Muscle layer of duodenum (tissue), 2 donors: ENCODE results near the gene GABRG3.

Experiments used
- H3K27ac ChIP-seq: one replicate; pipeline ENCODE4 v1.7.0; 2013; ENCODE audit warnings: mild to moderate bottlenecking, low read length
- H3K27me3 ChIP-seq: one replicate; pipeline ENCODE4 v1.7.0; 2013; ENCODE audit warnings: low read depth, mild to moderate bottlenecking, control low read depth, low read length
- H3K36me3 ChIP-seq, 2 donors: one replicate each; pipeline ENCODE4 v1.7.0; 2013; ENCODE audit warnings: low read length in 2 of 2, control low read depth in 1 of 2, mild to moderate bottlenecking in 1 of 2; ENCODE audit not compliant: insufficient read depth in 2 of 2, control insufficient read depth in 1 of 2
- H3K4me1 ChIP-seq, 2 donors: one replicate each; pipeline ENCODE4 v1.7.0; 2013; ENCODE audit warnings: low read length in 2 of 2, mild to moderate bottlenecking in 2 of 2, control low read depth in 1 of 2, moderate library complexity in 1 of 2; ENCODE audit not compliant: insufficient read depth in 2 of 2, control insufficient read depth in 1 of 2
- H3K4me3 ChIP-seq, 2 donors: one replicate each; pipeline ENCODE4 v1.7.0; 2013; ENCODE audit warnings: low read length in 2 of 2, low read depth in 1 of 2, mild to moderate bottlenecking in 1 of 2
- H3K9me3 ChIP-seq, 2 donors: one replicate each; pipeline ENCODE4 v1.7.0; 2013; ENCODE audit warnings: low read length in 2 of 2, control low read depth in 1 of 2, mild to moderate bottlenecking in 1 of 2; ENCODE audit not compliant: control insufficient read depth in 1 of 2
- donor health status: healthy.

GABRG3 gene

DNA sequence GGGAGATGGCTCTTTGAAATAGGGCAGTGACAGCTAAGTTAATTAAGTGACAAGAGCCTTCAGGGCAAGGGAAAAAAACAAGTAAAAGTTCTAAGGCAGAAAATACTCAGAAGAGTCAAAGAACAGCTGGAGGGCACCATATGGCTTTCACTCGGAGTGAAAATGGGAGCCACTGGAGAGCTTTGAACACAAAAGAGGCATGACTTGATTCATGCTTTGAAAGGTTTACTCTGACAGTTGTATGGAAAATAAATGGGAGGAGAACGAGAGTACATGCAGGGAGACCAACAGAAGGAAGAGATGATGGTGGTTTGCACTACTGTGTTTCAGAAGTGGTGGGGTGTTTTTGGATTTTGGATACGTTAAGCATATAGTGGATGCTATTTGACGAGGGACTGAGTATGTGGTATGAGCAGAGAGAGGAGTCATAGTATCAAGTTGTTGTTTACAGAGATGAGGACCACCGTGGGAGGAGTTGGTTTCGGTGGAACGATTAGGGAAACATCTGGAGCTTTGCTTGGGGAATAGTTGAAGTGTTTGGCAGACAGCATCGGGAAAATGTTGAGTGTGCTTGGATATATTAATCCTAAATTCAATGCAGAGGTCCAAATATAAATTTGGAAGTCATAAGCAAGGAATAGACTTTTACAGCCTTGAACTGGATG is 411.5 kb downstream of the GABRG3 start:
- no peak overlapping the region for H3K27ac ChIP-seq
- no peaks in the 10 kb centered on the region for H3K4me1 ChIP-seq
- no peaks in the 10 kb centered on the region for H3K36me3 ChIP-seq
- no peak overlapping the region for H3K4me3 ChIP-seq
- peaks cover 0 to 4% of the 10 kb centered on the region in 2 donors for H3K9me3 ChIP-seq
- no peaks in the 10 kb centered on the region for H3K27me3 ChIP-seq

DNA sequence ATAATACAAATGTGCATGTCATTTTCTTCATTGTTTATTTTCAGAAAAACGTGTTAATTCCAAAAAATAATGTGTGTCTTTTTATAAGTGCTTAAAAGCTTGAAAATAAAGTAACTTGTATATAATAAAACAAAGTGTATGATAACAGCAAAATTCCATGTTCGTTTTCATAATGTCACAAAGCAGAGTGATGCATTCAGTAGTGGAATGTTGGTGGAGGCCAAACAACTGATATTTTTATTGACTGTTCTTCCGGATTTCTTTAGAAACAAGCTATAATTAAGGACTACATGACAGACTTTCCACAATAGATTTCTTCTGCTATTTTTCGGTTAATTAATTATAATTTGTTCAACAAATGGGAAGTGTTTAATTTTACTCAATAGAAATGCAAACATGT is 412.7 kb downstream of the GABRG3 start:
- no peak overlapping the region for H3K4me3 ChIP-seq
- no peaks in the 10 kb centered on the region for H3K27me3 ChIP-seq

DNA sequence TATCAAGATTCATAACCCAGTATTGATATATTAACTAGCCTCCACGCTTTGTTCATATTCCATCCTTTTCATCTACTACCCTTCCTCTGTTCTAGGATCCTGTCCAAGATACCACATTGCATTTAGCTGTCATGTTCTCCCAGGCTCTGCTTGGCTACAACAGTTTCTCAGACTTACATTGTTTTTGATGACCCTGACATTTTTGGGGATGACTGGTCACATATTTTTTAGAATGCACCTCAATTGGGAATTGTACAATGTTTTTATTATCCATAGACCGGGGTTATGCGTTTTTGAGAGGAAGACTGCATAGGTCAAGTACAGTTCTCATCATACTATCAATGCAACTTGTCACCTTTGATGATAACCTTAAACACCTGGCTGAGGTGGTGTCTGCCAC is 421.2 kb downstream of the GABRG3 start:
- H3K4me1 ChIP-seq, result no peaks in the 10 kb centered on the region
- H3K9me3 ChIP-seq, result peaks cover 0 to 3% of the 10 kb centered on the region in 2 donors
- H3K27ac ChIP-seq, result no peak overlapping the region
- H3K36me3 ChIP-seq, result no peaks in the 10 kb centered on the region
- H3K4me3 ChIP-seq, result no peak overlapping the region
- no peaks in the 10 kb centered on the region for H3K27me3 ChIP-seq

More for the DNA sequence above, 412.7 kb downstream of the GABRG3 start:
- H3K4me1 ChIP-seq, result no peaks in the 10 kb centered on the region
- no peaks in the 10 kb centered on the region for H3K36me3 ChIP-seq
- H3K9me3 ChIP-seq, result peaks cover 0 to 4% of the 10 kb centered on the region in 2 donors
- H3K27ac ChIP-seq, result no peak overlapping the region

GRCh38 chr15:27396521-27396920 is 425.5 kb downstream of the GABRG3 start:
- no peak overlapping the region for H3K27ac ChIP-seq
- H3K9me3 ChIP-seq, result peaks cover 0 to 3% of the 10 kb centered on the region in 2 donors
- no peak overlapping the region for H3K4me3 ChIP-seq
- no peaks in the 10 kb centered on the region for H3K27me3 ChIP-seq
- H3K4me1 ChIP-seq, result no peaks in the 10 kb centered on the region
- no peaks in the 10 kb centered on the region for H3K36me3 ChIP-seq

GRCh38 chr15:27396996-27397395 is 426.0 kb downstream of the GABRG3 start:
- Histone ChIP-seq H3K36me3 (no peaks in the 10 kb centered on the region), H3K27me3 (no peaks in the 10 kb centered on the region), H3K4me1 (no peaks in the 10 kb centered on the region), H3K27ac (no peak overlapping the region), H3K9me3 (peaks cover 0 to 3% of the 10 kb centered on the region in 2 donors), H3K4me3 (no peak overlapping the region)

DNA sequence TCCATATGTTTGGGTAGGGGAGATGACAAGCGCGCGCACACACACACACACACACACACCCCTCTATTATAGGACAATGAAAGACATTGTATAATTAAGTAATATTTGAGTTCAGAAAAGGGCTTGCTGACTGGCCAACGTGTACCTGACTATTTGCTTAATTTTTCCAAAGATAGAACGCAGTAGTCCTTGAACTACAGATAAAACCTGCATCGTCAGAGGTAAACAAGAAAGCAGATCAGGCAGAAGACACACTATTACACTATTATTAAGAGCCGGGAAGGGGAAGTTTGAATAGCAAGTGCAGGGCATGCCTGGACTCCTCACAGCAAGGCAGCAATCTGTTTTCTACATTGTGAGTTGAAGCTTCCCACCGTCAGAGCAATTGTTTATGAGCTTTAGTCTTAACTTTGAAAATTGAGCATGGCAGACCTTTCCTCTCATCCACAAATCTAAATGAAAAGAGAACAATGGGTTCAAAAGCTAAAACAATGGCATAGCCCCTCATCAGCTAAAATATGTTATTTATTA is 427.7 kb downstream of the GABRG3 start:
- Histone ChIP-seq H3K9me3 (peaks cover 0 to 3% of the 10 kb centered on the region in 2 donors), H3K4me1 (no peaks in the 10 kb centered on the region), H3K4me3 (no peak overlapping the region), H3K27ac (no peak overlapping the region), H3K27me3 (no peaks in the 10 kb centered on the region), H3K36me3 (no peaks in the 10 kb centered on the region)

DNA sequence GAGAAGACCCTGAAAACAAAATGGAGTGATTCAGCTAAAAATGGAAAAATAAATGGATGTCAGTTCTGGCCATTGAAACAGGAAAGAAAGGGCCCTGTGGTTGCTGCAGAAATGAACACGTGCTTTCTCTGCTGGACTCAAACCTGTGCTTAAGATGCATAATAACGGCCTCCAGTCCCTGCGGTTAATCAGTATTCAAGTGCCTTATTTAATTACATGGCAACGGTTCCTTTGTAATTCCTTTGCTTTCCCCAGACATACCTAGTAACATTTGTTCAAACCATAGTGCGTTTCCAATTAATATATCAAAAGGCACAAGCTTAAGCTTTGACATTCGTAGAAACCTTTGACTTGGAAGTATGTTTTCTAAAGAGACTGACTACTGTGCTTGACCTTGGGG is 428.3 kb downstream of the GABRG3 start:
- Histone ChIP-seq H3K4me1 (no peaks in the 10 kb centered on the region), H3K27me3 (no peaks in the 10 kb centered on the region), H3K27ac (no peak overlapping the region)

GRCh38 chr15:27401471-27401870 is 430.5 kb downstream of the GABRG3 start:
- H3K9me3 ChIP-seq, result peaks cover 0 to 1% of the 10 kb centered on the region in 2 donors

More for the DNA sequence above, 428.3 kb downstream of the GABRG3 start:
- H3K4me3 ChIP-seq, result no peak overlapping the region
- H3K9me3 ChIP-seq, result peaks cover 0 to 3% of the 10 kb centered on the region in 2 donors
- H3K36me3 ChIP-seq, result no peaks in the 10 kb centered on the region

GRCh38 chr15:27408428-27408827 is 437.4 kb downstream of the GABRG3 start:
- H3K9me3 ChIP-seq, result peaks cover 0 to 2% of the 10 kb centered on the region in 2 donors
- H3K27ac ChIP-seq, result no peak overlapping the region
- H3K4me3 ChIP-seq, result no peak overlapping the region
- no peaks in the 10 kb centered on the region for H3K36me3 ChIP-seq
- H3K27me3 ChIP-seq, result no peaks in the 10 kb centered on the region
- no peaks in the 10 kb centered on the region for H3K4me1 ChIP-seq

More at GRCh38 chr15:27401471-27401870, 430.5 kb downstream of the GABRG3 start:
- Histone ChIP-seq H3K27ac (no peak overlapping the region), H3K4me1 (no peaks in the 10 kb centered on the region), H3K27me3 (no peaks in the 10 kb centered on the region), H3K36me3 (no peaks in the 10 kb centered on the region), H3K4me3 (no peak overlapping the region)

DNA sequence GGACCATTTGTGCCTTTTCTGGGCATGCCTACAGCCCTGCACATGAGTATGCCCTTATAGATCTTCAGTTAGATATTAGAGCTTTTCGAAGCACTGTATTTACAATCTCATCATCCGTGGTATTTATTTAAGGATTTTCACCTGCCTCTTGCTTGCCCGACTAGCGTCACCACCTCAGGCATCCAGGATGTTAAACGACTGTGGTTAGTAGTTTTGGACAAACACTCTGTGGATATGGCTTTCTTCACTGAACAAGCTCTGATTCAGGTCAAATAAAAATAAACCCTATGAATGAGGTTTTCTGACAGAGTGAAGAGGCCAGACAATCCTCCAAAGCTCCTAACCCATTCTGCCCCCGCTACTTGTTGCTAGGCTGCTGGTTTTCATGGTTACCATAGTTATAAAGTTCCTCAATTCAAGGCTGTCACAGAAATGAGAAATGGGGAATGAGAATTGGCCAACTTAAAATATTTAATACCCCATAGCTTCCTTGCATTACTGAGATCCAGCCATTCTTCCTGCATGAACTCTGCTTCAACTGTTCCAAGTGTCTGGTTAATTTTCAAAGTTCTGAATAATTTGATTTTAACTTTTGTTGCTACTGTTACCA is 440.1 kb downstream of the GABRG3 start:
- Histone ChIP-seq H3K4me1 (no peaks in the 10 kb centered on the region), H3K27me3 (no peaks in the 10 kb centered on the region), H3K9me3 (peaks cover 0 to 2% of the 10 kb centered on the region in 2 donors), H3K27ac (no peak overlapping the region), H3K4me3 (no peak overlapping the region), H3K36me3 (no peaks in the 10 kb centered on the region)

DNA sequence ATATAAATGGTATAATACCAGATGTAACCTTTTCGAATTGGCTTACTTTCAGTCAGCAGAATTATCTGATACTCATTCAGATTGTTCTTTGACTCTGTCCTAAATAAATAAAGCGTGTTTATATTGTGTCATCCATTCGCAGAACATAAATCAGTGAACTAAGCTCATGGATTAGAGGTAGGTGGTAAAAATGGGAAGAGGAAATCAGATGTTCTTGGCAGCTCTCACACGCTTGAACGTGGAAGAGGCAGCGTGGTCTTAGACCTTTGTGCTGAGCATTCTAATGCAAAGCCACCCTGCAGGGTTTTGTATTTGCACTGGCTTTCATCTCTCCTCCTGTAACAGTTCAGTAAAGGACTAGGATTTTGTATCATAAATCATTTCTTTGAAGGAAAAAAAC is 441.4 kb downstream of the GABRG3 start:
- no peaks in the 10 kb centered on the region for H3K9me3 ChIP-seq
- H3K36me3 ChIP-seq, result no peaks in the 10 kb centered on the region
- H3K4me1 ChIP-seq, result no peaks in the 10 kb centered on the region
- no peaks in the 10 kb centered on the region for H3K27me3 ChIP-seq
- no peak overlapping the region for H3K27ac ChIP-seq
- H3K4me3 ChIP-seq, result no peak overlapping the region
